HG02571 (cell line): ENCODE results near the gene KLK6.

Experiments used
- ATAC-seq: cut with Tn5 transposase; IDR thresholded peaks from one replicate; pipeline ENCODE4 v1.9.1; 2021; ENCODE audit warnings: mild to moderate bottlenecking, moderate library complexity; ENCODE audit not compliant: unreplicated experiment

The KLK6 gene

GRCh38 chr19:50959731-50960500 is 9.5 kb downstream of the KLK6 start:
- ATAC-seq, result no peak

DNA sequence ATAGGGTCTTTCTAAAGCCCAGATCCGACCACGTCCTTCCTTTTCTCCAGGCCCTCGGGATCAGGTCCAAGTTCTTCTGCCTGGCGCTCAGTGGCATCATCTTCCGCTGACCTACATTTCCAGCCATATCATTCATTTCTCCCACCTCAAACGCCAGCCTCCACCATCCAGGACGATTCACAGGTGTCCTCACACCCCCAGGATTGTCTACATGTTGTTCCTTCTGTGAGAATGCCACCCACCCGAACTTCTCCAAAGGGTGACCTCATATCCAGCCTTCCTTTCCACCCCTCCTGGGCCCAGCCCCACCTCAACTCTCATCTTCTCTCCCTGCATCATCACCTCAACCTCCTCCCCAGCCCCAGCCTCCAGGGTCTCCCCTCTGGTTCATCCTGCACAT is 11.8 kb downstream of the KLK6 start:
- no peak for ATAC-seq

GRCh38 chr19:50952910-50953309 is 16.5 kb downstream of the KLK6 start, which contains the start of gene KLK5:
TSS of gene KLK5 (minus strand) at chr19:50953038. CDS start at chr19:50952657, 381 bp downstream.
- ATAC-seq, result no peak

DNA sequence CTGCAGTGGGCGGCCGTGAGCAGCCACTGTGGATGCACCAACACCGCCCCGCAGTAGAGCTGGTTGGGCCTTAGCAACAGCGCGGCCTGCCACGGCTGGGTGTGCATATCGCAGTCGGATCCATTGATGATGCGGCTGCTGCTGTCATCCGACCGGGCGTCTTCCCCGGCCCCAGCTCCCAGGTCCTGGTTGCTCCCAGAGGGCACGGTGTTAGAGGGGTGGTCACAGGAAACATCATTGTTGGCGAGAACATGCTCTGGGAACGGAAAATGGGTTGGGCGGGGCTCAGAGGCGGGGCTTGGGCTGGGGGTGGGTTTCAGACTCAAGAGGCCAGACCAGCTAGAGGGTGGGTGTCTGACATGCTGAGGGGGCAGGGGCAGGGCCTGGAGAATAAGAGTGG is 19.5 kb downstream of the KLK6 start:
- ATAC-seq, result no peak

DNA sequence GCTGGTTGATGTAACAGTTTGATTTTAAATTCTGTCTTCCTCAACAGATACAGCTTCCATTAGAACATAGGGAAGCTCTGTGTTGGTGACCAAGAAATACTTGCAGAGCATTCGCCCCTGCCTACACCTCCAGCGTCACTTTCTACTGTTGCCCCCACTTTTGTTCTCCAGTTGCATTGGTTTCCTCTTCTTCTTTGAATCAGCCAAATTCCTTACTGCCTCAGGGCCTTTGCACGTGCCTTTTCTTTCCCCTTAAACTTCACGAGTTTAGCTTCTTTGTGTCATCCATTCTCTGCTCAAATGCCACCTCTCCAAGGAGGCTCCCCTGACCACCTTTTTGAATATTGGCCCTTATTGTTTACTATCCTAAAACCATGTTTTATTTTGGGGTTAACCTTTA is 22.3 kb downstream of the KLK6 start:
- no peak for ATAC-seq

GRCh38 chr19:50944795-50945194 is 24.6 kb downstream of the KLK6 start:
- ATAC-seq, result no peak

- no peak for ATAC-seq
These were observed 26.1 kb downstream of the KLK6 start for GRCh38 chr19:50943074-50943828.

- no peak for ATAC-seq
These were observed 29.8 kb downstream of the KLK6 start for GRCh38 chr19:50939596-50939995.

GRCh38 chr19:50933640-50934039 is 35.8 kb downstream of the KLK6 start:
- ATAC-seq, result no peak

DNA sequence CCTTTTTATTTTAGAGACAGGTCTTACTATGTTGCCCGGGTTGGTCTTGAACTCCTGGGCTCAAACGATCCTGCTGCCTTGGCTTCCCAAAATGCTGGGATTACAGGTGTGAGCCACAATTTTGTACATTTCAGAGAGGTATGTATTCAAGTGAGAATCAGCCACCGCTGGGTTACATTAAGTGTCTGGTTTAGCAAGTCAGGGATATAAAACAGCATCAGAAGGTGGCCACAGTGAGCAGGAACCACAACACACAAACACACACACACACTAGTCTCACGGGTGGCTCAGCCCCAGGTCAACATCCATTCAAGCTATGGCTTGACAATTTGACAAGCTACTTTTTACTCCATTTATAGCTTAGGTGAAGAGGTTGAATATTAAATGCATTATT is 36.7 kb downstream of the KLK6 start:
- ATAC-seq, result no peak

GRCh38 chr19:50932018-50932689 is 37.2 kb downstream of the KLK6 start:
- no peak for ATAC-seq

GRCh38 chr19:50931023-50931422 is 38.4 kb downstream of the KLK6 start:
- ATAC-seq, result no peak

DNA sequence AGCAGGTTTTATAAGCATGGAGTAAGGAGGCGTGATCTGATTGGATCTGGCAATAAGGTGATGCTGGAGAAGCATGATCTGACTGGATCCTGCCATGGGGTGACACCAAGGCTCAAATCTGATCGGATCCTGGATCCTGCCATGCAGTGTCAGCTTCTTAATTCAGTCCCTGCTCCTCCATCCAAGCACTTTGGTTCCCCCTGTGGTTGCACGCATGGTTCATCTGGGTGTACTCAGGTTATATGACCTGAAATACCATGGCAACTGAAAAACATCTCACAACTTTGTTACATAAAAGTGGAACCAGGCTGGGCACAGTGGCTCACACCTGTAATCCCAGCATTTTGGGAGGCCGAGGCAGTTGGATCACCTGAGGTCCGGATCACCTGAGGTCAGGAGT is 40.6 kb downstream of the KLK6 start:
- ATAC-seq, result no peak

DNA sequence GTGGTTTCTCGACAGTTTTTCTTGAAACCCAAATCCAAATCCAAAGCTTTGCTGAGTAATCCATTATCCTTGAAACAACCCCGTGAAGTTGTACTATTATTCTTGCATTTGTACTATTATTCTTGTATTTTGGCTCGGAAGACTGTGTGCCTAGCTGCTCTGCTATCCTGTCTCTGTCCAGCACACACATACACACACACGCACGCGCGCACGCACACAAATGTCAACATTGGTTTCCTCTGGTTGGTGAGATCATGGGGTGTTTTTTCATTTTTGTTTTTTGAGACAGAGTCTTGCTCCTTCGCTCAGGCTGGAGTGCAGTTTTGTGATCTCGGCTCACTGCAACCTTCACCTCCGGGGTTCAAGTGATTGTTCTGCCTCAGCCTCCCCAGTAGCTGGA is 43.2 kb downstream of the KLK6 start:
- no peak for ATAC-seq

DNA sequence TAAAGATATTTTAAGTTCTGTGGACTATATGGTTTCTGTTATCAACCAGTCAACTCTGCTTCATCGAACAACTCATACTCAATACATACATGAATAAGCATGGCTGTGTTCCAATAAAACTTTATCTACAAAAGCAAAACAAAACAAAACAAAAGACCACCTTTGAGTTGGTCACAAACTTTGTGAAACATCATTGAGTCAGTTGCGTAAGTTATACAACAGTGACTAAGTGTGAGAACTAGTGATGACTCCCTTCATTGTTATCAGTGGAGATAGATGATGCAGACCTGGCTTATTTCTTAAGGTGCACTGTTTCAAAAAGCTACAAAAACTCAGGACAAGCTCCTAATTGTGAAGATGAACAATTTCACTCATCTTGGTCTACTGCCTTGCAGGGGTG is 43.7 kb downstream of the KLK6 start:
- no peak for ATAC-seq

DNA sequence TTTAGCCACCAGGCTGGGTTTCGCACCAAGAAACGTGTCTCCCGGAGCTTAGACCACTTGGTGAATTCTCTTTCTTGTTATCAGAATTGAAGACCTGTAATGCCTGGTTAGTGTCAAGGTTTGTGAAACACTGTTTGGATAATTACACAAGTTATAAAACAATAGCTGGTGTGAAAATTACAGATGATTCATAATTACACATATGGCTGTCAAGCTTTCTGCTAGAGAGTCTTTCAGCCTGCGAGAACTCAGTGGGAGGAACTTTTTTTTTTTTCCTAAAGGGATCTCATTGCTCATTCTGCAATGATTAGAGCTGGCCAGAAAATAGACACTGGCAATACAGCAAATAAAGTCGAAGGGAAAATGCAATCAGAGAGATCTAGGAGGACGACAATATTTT is 44.8 kb downstream of the KLK6 start:
- no peak for ATAC-seq

GRCh38 chr19:50922317-50922853 is 47.0 kb downstream of the KLK6 start:
- peak; percentile 74 for ATAC-seq

DNA sequence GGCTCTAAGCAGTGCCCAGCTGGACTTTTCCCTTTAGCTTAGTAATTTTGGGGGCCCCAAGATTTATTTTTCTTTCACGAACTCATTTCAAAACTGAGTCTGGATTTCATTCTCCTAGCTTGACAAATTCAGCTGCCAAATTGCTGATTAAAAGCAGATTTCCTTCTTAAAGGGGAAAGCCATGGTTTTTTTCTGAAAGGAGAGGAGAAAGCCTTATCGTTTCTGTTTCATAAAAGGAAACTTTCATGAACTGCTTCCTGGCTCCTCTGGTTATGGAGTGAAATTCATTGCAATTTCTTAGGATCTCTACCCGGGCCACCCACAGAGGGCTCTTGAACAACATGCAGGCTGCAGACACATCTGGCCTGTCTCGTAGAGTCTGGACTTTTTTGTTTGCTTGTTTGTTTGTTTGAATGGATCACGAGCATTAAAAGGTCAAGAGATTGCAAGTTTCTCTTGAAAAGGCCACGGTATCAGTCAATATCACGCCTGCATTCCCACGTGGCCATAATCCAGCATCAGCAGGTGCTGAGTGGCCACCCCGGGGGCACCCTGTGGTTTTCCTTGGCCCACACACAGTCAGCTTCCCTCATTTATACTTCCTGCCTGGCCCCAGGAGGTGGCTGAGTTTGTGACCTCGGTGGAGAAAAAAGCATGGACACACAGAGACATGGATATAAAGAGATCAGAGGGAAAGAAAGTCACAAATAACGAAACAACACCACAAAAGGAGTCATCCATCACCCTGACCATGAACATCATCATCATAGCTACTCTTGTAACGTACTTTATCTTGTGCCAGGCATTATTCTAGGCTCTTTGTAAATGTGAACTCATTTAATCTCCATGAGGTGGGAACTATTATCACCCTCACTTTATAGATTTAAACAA is 47.7 kb downstream of the KLK6 start:
- no peak for ATAC-seq

GRCh38 chr19:50916069-50916468 is 53.3 kb downstream of the KLK6 start:
- no peak for ATAC-seq
